Measurements from ENCODE around the gene PFDN1.

DNA sequence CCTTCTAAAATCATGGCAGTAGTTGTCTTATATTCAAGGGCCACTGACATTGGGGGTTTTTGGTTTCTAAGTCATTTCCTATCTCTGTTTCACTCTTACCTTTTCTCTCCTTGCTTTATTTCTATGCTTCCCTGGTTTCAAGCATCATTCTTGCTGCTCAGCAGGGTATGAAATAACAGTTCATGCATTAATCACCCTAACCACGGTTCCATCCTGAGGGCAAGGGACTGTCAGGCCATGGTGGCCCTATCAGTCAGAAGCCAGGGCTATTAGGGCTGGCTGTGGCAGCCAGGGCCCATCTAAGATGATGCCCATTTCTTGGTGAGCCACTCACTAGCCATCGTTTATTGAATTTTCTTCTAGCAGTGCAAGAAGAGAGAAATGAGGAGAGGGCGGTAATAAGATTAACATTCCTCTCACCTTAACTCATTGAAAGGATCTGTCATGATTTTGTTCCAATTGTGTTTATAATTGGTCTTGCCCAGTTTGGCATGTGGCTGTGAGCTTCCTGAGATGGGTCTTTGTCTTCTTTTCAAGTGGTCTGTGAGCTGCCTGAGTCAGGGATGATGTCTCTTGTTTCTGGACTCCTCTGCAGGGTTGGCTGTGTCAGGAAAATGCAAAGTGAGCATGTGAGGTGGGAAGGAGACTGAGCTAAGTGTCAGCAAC, 82.7 kb downstream of the PFDN1 start:
- TF ChIP-seq, protein P1, sequence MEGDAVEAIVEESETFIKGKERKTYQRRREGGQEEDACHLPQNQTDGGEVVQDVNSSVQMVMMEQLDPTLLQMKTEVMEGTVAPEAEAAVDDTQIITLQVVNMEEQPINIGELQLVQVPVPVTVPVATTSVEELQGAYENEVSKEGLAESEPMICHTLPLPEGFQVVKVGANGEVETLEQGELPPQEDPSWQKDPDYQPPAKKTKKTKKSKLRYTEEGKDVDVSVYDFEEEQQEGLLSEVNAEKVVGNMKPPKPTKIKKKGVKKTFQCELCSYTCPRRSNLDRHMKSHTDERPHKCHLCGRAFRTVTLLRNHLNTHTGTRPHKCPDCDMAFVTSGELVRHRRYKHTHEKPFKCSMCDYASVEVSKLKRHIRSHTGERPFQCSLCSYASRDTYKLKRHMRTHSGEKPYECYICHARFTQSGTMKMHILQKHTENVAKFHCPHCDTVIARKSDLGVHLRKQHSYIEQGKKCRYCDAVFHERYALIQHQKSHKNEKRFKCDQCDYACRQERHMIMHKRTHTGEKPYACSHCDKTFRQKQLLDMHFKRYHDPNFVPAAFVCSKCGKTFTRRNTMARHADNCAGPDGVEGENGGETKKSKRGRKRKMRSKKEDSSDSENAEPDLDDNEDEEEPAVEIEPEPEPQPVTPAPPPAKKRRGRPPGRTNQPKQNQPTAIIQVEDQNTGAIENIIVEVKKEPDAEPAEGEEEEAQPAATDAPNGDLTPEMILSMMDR (IDR thresholded peaks at IDR 0.05; ENCODE audit: insufficient read depth, low read length): no peak
- TF ChIP-seq POLR2AphosphoS5 (IDR thresholded peaks at IDR 0.05; ENCODE audit: low read depth) (no peak), GABPA (IDR thresholded peaks at IDR 0.05; ENCODE audit: low read depth) (no peak)
- TF ChIP-seq, protein P2, sequence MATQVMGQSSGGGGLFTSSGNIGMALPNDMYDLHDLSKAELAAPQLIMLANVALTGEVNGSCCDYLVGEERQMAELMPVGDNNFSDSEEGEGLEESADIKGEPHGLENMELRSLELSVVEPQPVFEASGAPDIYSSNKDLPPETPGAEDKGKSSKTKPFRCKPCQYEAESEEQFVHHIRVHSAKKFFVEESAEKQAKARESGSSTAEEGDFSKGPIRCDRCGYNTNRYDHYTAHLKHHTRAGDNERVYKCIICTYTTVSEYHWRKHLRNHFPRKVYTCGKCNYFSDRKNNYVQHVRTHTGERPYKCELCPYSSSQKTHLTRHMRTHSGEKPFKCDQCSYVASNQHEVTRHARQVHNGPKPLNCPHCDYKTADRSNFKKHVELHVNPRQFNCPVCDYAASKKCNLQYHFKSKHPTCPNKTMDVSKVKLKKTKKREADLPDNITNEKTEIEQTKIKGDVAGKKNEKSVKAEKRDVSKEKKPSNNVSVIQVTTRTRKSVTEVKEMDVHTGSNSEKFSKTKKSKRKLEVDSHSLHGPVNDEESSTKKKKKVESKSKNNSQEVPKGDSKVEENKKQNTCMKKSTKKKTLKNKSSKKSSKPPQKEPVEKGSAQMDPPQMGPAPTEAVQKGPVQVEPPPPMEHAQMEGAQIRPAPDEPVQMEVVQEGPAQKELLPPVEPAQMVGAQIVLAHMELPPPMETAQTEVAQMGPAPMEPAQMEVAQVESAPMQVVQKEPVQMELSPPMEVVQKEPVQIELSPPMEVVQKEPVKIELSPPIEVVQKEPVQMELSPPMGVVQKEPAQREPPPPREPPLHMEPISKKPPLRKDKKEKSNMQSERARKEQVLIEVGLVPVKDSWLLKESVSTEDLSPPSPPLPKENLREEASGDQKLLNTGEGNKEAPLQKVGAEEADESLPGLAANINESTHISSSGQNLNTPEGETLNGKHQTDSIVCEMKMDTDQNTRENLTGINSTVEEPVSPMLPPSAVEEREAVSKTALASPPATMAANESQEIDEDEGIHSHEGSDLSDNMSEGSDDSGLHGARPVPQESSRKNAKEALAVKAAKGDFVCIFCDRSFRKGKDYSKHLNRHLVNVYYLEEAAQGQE (IDR thresholded peaks at IDR 0.05; ENCODE audit: insufficient replicate concordance, low read depth): no peak

Measured in HL-60 (cell line).